Measurements from ENCODE around the gene PDE5A. TPM values are rescaled to one million over a fixed set of nuclear protein-coding genes. Genes with fewer than 3 reads are reported as not detected.
A peak's percentile ranks its signal among the peaks of the same experiment; 100 is the strongest.

PDE5A gene
- total RNA-seq, 4 donors from 2014 or later, result 34.6 to 52.7 (median 46.4) TPM

DNA sequence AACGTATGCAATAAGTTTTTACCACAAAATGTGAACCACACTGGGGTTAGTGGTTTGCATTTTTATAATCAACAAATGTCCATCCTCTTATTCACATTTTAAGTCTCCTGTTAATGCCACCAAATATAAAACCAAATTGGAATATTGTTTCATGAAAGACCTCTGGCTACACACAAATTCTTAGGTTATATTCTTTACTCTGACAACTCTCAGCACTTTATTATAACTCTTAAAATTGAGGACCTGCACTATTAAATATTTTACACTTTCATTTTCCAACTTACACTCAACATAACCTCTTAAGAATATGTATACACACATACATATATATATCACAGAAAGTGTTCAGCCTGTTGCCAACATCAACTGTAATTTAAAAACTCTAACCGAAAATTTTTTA, 2.8 kb downstream of the PDE5A start:
- Histone ChIP-seq H3K36me3 (no peaks in the 10 kb centered on the region), H3K27ac (peak overlapping the region; percentile 93 to 96 (median 94)), H3K4me1 (peaks cover 11 to 46% (median 27%) of the 10 kb centered on the region in 4 donors), H3K9me3 (no peaks in the 10 kb centered on the region), H3K27me3 (no peaks in the 10 kb centered on the region), H3K4me3 (peak overlapping the region in 3 of 4 donors; percentile 69 to 90 (median 87))
- no peak for DNase-seq
- in situ Hi-C loops (cut with MboI; ENCODE audit: low pct_ligation_motif_present in 1 of 4, low pct_unique_long_range_greater_than_20kb in 1 of 4, low sequenced_read_pairs in 3 of 4) (loop anchor here in 2 of 4 donors (10.0 to 25.0 kb wide), 2 partner anchors 61 to 313 kb away; partner anchors contain the start of gene FABP2 (in 1 of the 2)), intact Hi-C loops (cut with DNase I; ENCODE audit: low total_unique reads) (loop anchor here (2.0 kb wide), 2 partner anchors 67 to 425 kb away; no protein-coding TSS in a partner anchor)
- TF ChIP-seq EP300 (IDR thresholded peaks at IDR 0.05; ENCODE audit: low read depth) (no peak), POLR2AphosphoS5 (IDR thresholded peaks at IDR 0.05) (no peak), POLR2A (IDR thresholded peaks at IDR 0.05) (no peak), CTCF (IDR thresholded peaks at IDR 0.05) (no peak)
- 21 to 29% methylated on average over 2 of the region's 2 CpGs for WGBS, 2 donors (ENCODE audit: low coverage in 1 of 2)

DNA sequence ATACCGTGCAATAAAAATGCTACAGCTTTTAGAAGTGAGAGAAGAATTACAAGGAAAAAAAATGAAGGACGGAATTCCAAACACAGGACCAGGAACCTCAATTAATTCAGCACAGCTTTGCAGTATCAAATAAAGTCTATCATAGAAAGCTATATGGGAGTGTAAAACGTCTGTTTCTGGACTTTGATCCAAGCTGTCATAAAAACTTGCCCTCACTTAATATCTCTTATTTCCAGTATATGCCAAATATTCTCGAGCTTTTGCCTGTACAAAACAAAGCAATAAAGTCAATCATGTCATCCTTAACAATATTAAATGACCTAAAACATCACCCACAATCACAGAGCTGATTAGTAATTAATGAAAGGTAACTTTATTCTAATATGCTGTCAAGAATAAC, 4.2 kb downstream of the PDE5A start:
- Histone ChIP-seq H3K27me3 (no peaks in the 10 kb centered on the region), H3K4me3 (peak overlapping the region in 3 of 4 donors; percentile 8 to 90 (median 69)), H3K9me3 (no peaks in the 10 kb centered on the region), H3K4me1 (peaks cover 8 to 43% (median 24%) of the 10 kb centered on the region in 4 donors), H3K27ac (peak overlapping the region; percentile 93 to 96 (median 94)), H3K36me3 (no peaks in the 10 kb centered on the region)
- in situ Hi-C loops (cut with MboI; ENCODE audit: low pct_ligation_motif_present in 1 of 4, low pct_unique_long_range_greater_than_20kb in 1 of 4, low sequenced_read_pairs in 3 of 4), result loop anchor here in 1 of 4 donors (10.0 kb wide), 1 partner anchor 60 kb away; no protein-coding TSS in a partner anchor
- no peak for TF ChIP-seq POLR2AphosphoS5 (IDR thresholded peaks at IDR 0.05)
- no peak for TF ChIP-seq EP300 (IDR thresholded peaks at IDR 0.05; ENCODE audit: low read depth)
- TF ChIP-seq POLR2A (IDR thresholded peaks at IDR 0.05), result no peak
- no peak for TF ChIP-seq CTCF (IDR thresholded peaks at IDR 0.05)
- no peak for DNase-seq
- intact Hi-C loops (cut with DNase I; ENCODE audit: low total_unique reads), result no loop called here
- WGBS, 2 donors (ENCODE audit: low coverage in 1 of 2), result 23 to 32% methylated on average over 4 of the region's 4 CpGs

DNA sequence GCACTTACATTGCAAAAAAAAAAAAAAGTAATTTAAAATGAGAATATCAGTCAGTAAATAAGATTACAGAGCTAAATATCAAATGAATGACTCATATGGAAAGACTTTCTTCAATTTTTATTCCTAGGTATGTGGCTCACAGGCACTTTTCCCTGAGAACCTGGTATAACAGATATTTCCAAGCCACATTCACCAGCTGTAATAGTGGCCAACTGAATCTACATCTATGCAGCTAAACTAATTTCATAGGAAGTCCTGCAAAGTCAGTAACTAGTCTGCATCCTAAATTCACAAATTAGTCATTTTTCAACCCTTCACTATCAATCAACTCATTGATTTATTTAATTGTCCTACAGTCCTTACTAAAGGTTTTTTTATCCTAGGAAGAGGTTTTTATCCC, 5.6 kb downstream of the PDE5A start:
- H3K4me3 ChIP-seq, result no peak overlapping the region
- H3K27ac ChIP-seq, result peak overlapping the region; percentile 93 to 96 (median 94)
- TF ChIP-seq EP300 (IDR thresholded peaks at IDR 0.05; ENCODE audit: low read depth) (no peak), CTCF (IDR thresholded peaks at IDR 0.05) (no peak), POLR2A (IDR thresholded peaks at IDR 0.05) (no peak), POLR2AphosphoS5 (IDR thresholded peaks at IDR 0.05) (no peak)
- no peaks in the 10 kb centered on the region for H3K9me3 ChIP-seq
- in situ Hi-C loops (cut with MboI; ENCODE audit: low pct_ligation_motif_present in 1 of 4, low pct_unique_long_range_greater_than_20kb in 1 of 4, low sequenced_read_pairs in 3 of 4), result loop anchor here in 1 of 4 donors (10.0 kb wide), 1 partner anchor 58 kb away; no protein-coding TSS in a partner anchor
- no peaks in the 10 kb centered on the region for H3K27me3 ChIP-seq
- no peak for DNase-seq
- intact Hi-C loops (cut with DNase I; ENCODE audit: low total_unique reads), result no loop called here
- H3K36me3 ChIP-seq, result no peaks in the 10 kb centered on the region
- peaks cover 6 to 39% (median 21%) of the 10 kb centered on the region in 4 donors for H3K4me1 ChIP-seq

DNA sequence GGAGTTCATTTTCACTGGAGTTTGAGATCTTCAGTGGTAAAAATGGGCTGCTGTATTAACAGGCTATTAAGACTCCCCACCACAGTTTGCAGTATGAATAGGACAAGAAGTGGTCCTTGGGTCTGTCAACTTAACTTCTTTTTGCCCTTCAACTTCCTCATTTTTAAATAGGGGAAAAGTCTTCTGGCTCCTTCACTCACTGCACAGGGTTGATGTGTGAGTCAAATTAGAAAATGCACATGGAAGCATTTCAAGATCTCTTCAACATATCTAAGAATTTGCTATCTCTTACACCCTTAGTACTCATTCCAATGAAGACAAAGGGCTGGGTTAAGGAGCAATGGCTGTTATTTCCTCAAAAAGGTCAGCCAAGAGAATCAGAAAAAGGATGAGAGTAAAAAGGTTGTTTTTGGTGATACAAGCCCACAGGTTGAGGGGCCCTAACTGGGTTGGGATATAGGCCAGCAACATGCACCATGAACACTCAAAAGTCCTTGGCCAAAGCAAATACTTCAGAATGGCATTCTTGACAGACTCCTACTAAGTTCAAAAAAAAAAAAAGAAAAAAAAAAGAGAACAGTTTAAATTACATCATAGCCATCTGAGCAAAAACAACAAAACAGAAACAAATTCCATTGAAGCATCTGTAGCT, 13.4 kb downstream of the PDE5A start:
- in situ Hi-C loops (cut with MboI; ENCODE audit: low pct_ligation_motif_present in 1 of 4, low pct_unique_long_range_greater_than_20kb in 1 of 4, low sequenced_read_pairs in 3 of 4), result loop anchor here in 1 of 4 donors (10.0 kb wide), 1 partner anchor 50 kb away; no protein-coding TSS in a partner anchor

More for the DNA sequence above, 13.4 kb downstream of the PDE5A start:
- H3K4me3 ChIP-seq, result no peak overlapping the region
- DNase-seq, result no peak
- H3K36me3 ChIP-seq, result no peaks in the 10 kb centered on the region
- H3K9me3 ChIP-seq, result no peaks in the 10 kb centered on the region
- intact Hi-C loops (cut with DNase I; ENCODE audit: low total_unique reads), result no loop called here
- no peaks in the 10 kb centered on the region for H3K27me3 ChIP-seq
- peaks cover 0 to 8% (median 0%) of the 10 kb centered on the region in 4 donors for H3K4me1 ChIP-seq
- no peak overlapping the region for H3K27ac ChIP-seq
- TF ChIP-seq POLR2A (IDR thresholded peaks at IDR 0.05) (no peak), POLR2AphosphoS5 (IDR thresholded peaks at IDR 0.05) (no peak), CTCF (IDR thresholded peaks at IDR 0.05) (no peak)

Measured in transverse colon (tissue), 4 donors.